Spinal cord (tissue), 10 donors: ENCODE data around the gene THBS2. TPM values are rescaled to one million over a fixed set of nuclear protein-coding genes. Genes with fewer than 3 reads are reported as not detected.

Experiments used
- DNase-seq, 6 donors: peaks; one replicate each; pipeline versions ENCODE4 v3.0.0 to v3.0.0-alpha.2; 2013 to 2015; ENCODE audit warnings: low spot score in 6 of 6, low read depth in 4 of 6
- H3K27ac ChIP-seq: one replicate; pipeline ENCODE4 v1.5.1; 2013; ENCODE audit warnings: low read depth, low read length, control low read depth
- H3K27me3 ChIP-seq: one replicate; pipeline ENCODE4 v1.6.1; 2013; ENCODE audit warnings: low read length; ENCODE audit not compliant: control insufficient read depth, insufficient read depth
- H3K36me3 ChIP-seq: one replicate; pipeline ENCODE4 v1.6.1; 2013; ENCODE audit warnings: low read length; ENCODE audit not compliant: control insufficient read depth, insufficient read depth
- H3K4me1 ChIP-seq: one replicate; pipeline ENCODE4 v1.6.1; 2013; ENCODE audit warnings: low read length; ENCODE audit not compliant: control insufficient read depth, insufficient read depth
- H3K4me3 ChIP-seq: one replicate; pipeline ENCODE4 v1.5.1; 2013; ENCODE audit warnings: low read depth, low read length, control low read depth
- H3K9me3 ChIP-seq: one replicate; pipeline ENCODE4 v1.6.1; 2013; ENCODE audit warnings: low read length; ENCODE audit not compliant: control insufficient read depth, insufficient read depth
- WGBS: methylation state at CpG from one replicate; pipeline ENCODE4 v1.1.5; 2013; ENCODE audit warnings: missing lambda C conversion rate; ENCODE audit not compliant: insufficient coverage; 5-methylcytosine and 5-hydroxymethylcytosine counted together
- polyA plus RNA-seq, 2 donors: library from polyadenylated mRNA; unstranded; fragments of 120-200 nt; gene quantifications; one replicate each; pipeline ENCODE4 v1.2.1, GENCODE V29; 2013; ENCODE audit not compliant: insufficient read length in 2 of 2
- total RNA-seq, 2 donors: library from RNA; depleted of rRNA in 1 of 2; stranded (reverse); fragments of 120-200 nt in 1 of 2; fragments of >200 nt in 1 of 2; gene quantifications; one replicate each; pipeline versions ENCODE4 v1.2.3 to v1.2.4, GENCODE V29; 2013 to 2014
- donor health status: healthy.

The THBS2 gene
- total and polyA plus RNA-seq, 4 donors: 44.3 to 99.4 (median 70.0) TPM

DNA sequence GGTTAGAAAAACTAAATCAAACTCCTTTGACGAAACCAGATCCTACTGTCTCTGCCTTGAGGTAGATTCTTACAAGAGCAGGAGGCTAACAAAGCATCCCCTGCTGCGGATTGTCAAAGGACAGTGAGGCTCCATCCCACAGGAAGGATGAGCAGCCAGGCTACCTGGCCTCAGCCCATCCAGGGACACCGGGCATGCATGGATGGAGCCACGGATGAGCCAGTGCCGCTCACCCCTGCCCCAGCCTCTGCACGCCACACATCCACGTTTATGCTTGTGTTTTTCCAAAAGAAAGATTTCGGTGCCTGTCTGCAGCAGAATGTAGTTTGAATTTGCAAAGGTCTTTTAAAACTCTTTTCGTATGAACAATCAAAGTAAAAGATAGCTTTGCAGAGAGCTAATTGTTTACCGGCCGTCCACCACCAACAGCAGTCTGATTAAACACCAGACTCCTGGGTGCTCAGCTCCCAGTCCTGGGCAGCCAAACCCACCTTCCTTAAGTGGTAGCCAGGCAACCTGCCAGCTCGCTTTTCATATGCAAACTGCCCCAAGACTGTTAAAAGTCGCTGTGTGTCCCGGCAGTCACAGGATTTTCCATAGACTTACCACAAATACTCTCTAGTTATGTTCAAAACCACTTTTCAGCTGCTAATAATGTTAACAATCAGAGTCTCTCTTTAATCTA lies 999 bp downstream of the THBS2 start:
- 15% methylated on average over 11 of the region's 14 CpGs for WGBS
- peaks cover 15% of the 10 kb centered on the region for H3K36me3 ChIP-seq
- peak in 4 of 6 donors; percentile 74 to 90 (median 78) for DNase-seq
- H3K4me3 ChIP-seq: peak overlapping the region; percentile 54
- peaks cover 48% of the 10 kb centered on the region for H3K4me1 ChIP-seq
- no peaks in the 10 kb centered on the region for H3K9me3 ChIP-seq
- H3K27ac ChIP-seq: peak overlapping the region; percentile 76
- H3K27me3 ChIP-seq: peaks cover 13% of the 10 kb centered on the region

DNA sequence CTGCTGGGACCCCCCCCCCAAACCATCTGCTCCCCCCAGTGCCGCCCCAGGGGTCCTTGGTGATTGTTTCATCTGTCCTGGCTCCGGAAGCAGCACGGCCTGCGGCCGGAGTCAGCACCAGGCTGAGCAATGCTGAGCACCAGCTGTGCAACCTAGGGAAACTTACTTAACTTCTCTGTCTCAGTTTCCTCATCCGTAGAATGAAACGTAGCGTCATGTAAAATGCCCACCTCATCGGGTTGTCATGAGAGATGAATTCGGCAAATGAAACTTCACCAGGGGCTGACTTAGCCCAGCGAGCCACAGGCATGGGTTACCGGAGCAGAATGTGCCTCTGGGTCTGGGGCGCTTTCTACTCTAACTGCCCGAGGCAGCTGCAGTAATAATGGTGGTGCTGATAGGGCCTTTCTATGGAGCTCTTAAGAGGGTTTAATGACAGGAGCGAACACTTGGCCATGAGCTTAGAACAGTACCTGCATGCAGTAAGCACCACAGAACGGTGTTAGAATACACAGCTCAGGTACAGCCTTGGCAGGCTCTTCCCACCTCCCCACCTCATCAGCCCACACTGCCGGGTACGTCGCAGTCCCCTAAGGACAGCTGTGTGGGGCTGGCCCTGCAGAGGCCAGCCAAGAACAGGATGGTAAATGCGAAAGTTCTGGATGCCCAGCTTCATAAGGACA lies 1.7 kb downstream of the THBS2 start:
- Histone ChIP-seq H3K4me3 (peak overlapping the region; percentile 54), H3K27me3 (peaks cover 13% of the 10 kb centered on the region), H3K4me1 (peaks cover 48% of the 10 kb centered on the region), H3K36me3 (peaks cover 22% of the 10 kb centered on the region), H3K9me3 (no peaks in the 10 kb centered on the region), H3K27ac (peak overlapping the region; percentile 33)
- WGBS: 23% methylated on average over 16 of the region's 20 CpGs
- no peak for DNase-seq

DNA sequence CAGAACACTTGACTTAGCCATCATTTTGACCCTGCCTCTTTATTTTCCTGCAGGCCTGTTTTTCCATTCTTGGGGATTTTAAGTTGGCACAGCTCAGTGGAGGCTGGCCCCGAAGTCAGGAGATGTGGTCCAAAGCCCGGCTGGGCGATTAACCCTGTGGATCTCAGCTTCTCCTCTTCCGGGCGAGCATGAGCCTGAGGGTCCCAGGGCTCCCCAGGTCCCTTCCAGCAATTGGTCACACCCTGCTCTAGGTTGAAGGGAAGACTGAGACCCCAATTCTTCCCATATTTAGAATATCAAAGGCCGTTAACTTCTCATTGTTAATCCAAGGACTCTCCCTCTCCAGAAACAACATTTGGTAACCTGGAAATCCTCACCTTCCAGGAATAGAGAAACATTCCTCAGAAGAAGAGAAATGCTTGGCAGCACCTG lies 2.3 kb downstream of the THBS2 start:
- Histone ChIP-seq H3K36me3 (peaks cover 24% of the 10 kb centered on the region), H3K9me3 (no peaks in the 10 kb centered on the region), H3K4me3 (peak overlapping the region; percentile 54), H3K27ac (peak overlapping the region; percentile 74), H3K4me1 (peaks cover 48% of the 10 kb centered on the region), H3K27me3 (peaks cover 13% of the 10 kb centered on the region)
- 16% methylated on average over 5 of the region's 6 CpGs for WGBS
- peak in 2 of 6 donors; percentile 20 to 66 for DNase-seq

DNA sequence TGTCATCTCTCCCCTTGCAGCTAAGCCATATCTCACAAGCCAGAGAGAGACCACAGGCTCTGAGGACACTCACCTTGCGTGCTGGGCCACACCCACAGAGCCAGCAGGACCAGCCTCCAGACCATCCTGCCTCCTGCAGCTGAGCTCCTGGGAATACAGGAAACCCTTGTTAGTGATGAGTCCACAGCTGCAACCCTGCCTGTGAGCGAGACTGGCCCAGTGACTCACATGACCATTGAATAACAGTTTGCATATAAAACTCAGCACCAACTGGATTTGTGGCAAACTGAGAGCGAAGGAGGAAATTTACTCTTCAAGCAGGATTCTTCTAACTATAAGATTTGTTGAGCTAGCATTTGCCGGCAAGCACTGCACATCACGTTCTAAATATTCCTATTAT lies 3.0 kb downstream of the THBS2 start:
- Histone ChIP-seq H3K27me3 (peaks cover 13% of the 10 kb centered on the region), H3K36me3 (peaks cover 25% of the 10 kb centered on the region), H3K27ac (peak overlapping the region; percentile 74), H3K4me1 (peaks cover 48% of the 10 kb centered on the region), H3K9me3 (no peaks in the 10 kb centered on the region), H3K4me3 (peak overlapping the region; percentile 54)
- WGBS: 48% methylated on average over 2 of the region's 5 CpGs
- DNase-seq: peak in 3 of 6 donors; percentile 37 to 67 (median 54)

DNA sequence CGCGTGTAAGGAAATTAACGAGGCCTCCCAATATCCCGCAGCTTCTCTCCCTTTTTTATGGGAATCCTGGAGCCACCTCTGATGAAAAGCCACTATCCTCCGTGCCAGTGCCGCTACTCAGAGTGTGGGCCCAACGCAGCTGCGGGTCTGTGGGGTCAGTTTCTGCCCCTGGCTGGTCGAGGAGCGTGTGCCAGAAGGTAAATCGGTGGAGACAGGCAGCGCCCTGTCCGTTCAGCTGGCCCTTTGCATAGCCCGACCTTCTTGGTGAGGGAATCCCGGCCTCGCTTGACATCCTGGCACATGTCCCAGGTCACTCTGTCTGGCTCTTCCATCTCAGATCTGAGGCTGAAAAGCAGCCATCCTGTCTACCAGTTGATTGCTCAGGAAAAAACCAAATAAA lies 4.6 kb downstream of the THBS2 start:
- 76% methylated on average over 14 of the region's 16 CpGs for WGBS
- Histone ChIP-seq H3K27me3 (peaks cover 6% of the 10 kb centered on the region), H3K4me1 (peaks cover 43% of the 10 kb centered on the region), H3K9me3 (no peaks in the 10 kb centered on the region), H3K36me3 (peaks cover 34% of the 10 kb centered on the region), H3K4me3 (no peak overlapping the region), H3K27ac (no peak overlapping the region)
- DNase-seq: no peak

DNA sequence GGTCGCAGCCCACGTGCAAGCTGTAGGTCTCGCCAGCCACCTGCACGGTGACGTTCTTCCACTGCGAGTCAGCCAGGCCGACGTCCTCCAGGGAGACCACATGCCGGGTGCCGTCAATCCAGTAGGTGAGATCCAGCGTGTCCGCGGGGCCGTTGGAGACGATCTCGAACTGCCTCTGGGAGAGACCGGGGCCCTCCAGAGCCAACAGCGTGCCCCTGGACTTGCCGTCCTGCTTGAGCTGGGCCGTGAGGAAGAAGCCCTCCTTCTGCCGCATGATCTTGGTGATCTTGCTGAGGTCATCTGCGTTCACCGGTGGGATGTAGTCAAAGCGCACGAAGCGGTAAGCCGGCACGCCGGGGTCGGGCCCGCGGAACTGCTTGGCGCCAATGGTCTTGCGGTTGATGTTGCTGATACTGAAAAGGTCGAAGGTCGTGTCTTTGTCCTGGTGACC lies 5.1 kb downstream of the THBS2 start:
- Histone ChIP-seq H3K9me3 (no peaks in the 10 kb centered on the region), H3K4me1 (peaks cover 39% of the 10 kb centered on the region), H3K4me3 (no peak overlapping the region), H3K36me3 (peaks cover 34% of the 10 kb centered on the region), H3K27ac (no peak overlapping the region), H3K27me3 (peaks cover 3% of the 10 kb centered on the region)
- WGBS: 97% methylated on average over 36 of the region's 36 CpGs
- no peak for DNase-seq

DNA sequence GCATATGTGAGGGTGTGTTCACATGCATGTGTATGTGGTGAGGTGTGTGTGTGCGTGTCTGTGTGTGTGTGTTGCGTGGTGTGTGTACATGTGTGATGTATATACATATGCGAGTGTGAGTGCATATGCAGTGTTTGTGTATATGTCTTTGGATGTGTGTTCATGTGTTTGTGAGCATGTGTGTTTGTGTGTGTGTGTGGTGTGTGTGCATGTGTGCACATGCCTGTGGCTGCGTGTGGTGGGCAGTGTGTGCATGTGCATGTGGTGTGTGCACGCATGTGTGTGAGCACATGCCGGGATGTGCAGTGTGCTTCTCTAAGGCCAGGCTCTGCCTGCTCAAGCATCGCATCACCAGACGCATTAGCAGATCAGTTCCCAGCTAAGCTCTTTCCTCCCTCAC lies 5.7 kb downstream of the THBS2 start:
- 98% methylated on average over 8 of the region's 8 CpGs for WGBS
- DNase-seq: no peak
- peaks cover 2% of the 10 kb centered on the region for H3K27me3 ChIP-seq
- peaks cover 37% of the 10 kb centered on the region for H3K36me3 ChIP-seq
- no peaks in the 10 kb centered on the region for H3K9me3 ChIP-seq
- peaks cover 35% of the 10 kb centered on the region for H3K4me1 ChIP-seq
- H3K27ac ChIP-seq: no peak overlapping the region
- no peak overlapping the region for H3K4me3 ChIP-seq

DNA sequence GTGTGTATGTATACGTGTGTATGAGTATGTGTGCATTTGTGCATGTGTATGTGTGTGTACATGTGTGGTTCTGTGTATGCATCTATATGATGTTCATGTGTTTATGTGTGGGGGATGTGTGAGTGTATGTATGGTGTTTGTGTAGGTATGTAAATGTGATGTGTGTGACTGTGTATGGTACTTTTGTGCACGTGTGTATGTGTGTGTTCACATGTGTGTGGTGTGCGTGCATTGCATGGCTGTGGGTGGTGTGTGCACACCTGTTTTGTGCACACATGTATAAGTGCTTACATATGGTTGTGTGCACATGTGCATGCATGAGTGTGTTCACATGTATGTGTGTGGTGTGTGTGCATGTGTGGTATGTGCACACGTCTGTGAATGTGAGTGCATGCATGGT lies 6.2 kb downstream of the THBS2 start:
- Histone ChIP-seq H3K27ac (no peak overlapping the region), H3K27me3 (peaks cover 2% of the 10 kb centered on the region), H3K9me3 (no peaks in the 10 kb centered on the region), H3K4me1 (peaks cover 30% of the 10 kb centered on the region), H3K36me3 (peaks cover 42% of the 10 kb centered on the region), H3K4me3 (no peak overlapping the region)
- 89% methylated on average over 4 of the region's 4 CpGs for WGBS
- DNase-seq: no peak

DNA sequence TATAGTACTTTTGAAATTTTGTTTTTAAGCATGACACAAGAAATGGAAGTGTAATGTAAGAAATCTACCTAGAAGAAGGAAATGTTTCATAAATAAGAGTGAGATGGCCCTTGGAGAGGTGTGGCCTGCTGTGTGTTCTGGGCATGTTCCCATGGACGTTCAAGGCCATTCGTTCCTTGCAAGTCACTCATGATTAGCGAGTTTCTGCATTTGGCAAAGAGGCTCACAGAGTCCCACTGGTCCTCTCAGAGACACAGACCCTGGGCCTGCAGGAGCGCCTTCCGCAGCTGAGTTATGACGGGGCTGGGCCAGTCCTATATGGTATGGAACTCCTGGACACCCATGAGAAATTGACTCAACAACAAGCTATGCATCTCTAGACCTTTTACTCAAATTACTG lies 7.2 kb downstream of the THBS2 start:
- Histone ChIP-seq H3K27ac (no peak overlapping the region), H3K9me3 (no peaks in the 10 kb centered on the region), H3K4me1 (peaks cover 20% of the 10 kb centered on the region), H3K36me3 (peaks cover 52% of the 10 kb centered on the region), H3K27me3 (no peaks in the 10 kb centered on the region), H3K4me3 (no peak overlapping the region)
- DNase-seq: no peak
- WGBS: 67% methylated on average over 6 of the region's 6 CpGs
